HG03025 (cell line): ENCODE results near the gene PDLIM4.

ENCODE experiments used
- ATAC-seq: cut with Tn5 transposase; IDR thresholded peaks from one replicate; pipeline ENCODE4 v1.9.1; 2021; ENCODE audit warnings: mild to moderate bottlenecking, moderate library complexity; ENCODE audit not compliant: unreplicated experiment, low FRiP score

Gene PDLIM4

DNA sequence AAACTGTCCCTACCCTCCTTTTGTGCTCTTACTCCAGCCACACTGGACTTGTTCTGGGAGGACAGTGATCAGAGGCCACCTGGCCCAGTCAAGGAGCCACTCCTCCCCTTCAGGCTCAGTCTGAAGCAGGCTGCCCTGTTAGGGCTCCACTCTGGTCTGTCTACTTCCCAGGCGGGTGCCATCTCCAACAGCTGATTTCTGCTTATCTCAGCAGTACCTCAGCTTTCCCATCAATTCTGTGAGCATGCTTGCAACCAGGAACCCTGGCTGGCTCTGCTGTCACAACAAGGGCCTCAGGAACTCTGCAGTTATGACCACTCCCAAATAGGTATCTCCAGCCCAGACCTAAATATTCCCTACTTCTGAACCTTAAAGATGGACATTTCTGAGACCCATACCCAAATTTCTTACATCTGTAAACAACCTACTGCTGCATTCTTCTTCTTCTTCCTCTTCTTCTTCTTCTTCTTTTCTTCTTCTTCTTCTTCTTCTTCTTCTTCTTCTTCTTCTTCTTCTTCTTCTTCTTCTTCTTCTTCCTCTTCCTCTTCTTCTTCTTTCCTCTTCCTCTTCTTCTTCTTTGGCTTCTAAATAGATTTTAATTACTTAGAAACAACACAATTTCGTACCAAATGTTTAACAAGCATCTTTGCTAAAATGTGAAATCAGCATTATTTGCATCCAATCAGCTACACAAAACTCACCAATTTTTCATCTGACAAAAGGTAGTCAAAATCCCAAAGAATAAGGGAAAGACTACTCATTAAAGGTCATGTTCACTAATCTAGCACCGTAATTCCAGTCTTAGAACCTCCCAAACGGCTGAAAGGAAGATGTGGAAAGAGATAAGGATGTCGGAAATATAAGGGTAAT, 23.1 kb downstream of the PDLIM4 start:
- ATAC-seq, result no peak

DNA sequence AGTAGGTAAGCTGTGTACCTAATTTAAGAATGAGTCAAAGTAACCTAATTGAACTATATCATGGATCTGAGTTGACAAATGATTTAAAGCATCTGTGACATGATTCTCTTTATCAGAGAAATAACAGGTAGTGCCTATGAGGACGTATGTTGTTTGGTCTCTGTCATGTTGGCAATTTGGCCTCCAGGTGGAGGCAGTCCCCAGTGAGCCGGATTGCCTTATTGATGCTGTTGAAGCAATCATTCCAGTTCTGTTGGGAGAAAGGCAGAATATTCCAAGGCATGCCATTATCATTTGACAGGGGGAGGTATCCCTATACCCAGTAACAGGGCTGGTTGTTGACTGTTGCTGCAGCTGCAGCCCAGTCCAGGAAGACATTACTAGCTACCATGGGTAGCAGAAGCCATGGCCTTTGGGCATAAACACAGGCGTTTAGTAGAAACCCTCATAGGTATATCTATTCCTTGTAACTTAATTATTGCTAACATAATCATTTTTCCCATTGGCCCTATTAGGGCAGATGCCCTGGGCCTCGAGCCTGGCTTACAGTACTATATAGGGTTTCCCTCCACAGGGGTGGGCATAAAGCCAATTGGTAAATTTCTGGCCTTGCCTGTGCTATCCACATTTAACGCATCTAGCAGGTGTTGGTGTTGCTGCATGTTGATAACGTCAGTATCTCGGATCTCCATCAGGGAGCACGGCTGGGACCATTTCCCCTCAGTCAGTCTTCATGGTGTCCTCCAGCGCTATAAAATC, 24.5 kb downstream of the PDLIM4 start:
- ATAC-seq, result no peak

DNA sequence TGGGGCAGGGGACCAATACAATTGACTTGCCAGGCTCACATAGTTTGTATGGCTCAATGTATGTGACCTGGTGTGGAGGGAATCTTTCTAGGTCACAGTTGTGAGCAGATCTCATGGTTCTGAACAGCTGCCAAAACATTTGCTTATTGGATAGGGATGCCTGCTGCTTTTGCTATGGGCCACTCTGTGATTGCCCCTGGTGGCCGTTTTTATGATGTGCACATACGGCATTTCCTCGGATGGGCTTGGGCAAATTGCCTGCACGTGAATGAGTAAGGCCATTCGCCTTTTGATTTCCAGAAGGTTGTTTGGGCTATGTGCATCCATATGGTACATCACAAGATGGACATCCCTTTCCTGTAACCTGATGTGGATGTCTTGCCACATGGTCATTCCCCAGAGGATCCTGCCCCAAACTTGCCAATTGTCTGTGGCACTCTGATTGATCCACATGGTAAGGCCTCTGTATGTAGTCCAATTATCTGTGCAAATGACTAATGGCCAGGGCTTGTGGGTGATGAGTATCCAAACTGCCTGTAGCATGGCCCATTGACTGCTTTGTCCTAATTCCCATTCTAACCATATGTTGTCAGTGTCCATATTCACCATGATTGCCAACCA, 26.0 kb downstream of the PDLIM4 start:
- ATAC-seq, result no peak

DNA sequence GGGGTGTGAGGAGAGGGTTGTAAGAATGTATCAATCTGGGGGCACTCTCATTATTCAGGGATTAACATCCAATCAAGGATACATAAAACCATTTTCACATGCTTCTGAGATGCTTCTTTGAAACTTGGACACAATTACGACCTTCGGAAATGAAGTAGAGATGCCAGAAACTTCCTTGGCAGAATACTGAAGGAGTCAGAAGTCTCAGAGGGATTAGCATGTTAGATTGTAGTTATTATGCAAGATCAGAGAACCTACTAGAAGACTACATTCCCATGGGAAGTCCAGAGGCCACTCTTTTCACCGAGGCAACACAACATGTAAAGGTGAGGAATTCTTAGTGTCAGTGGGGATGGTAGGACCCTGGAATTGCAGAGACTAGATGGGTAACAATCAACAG, 31.6 kb downstream of the PDLIM4 start:
- no peak for ATAC-seq

DNA sequence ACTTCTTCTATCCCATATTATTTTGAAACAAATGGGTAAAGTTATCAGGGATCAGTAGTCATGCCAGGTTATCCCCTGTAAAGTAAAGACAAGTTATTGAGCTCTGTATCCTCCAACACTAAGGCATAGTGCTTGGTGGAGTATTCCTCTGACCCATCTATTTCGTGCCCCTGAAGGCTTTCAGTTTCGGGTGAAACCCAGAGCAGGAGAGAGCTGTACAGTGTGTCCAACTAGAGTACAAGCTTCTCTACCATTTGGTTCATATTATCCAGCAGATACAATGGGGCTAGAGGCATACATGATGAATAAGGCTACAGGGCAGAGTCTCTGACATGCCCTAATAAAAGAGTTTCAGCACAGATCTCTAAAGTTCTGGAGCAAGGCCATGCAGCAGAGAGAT, 33.5 kb downstream of the PDLIM4 start:
- ATAC-seq, result no peak

DNA sequence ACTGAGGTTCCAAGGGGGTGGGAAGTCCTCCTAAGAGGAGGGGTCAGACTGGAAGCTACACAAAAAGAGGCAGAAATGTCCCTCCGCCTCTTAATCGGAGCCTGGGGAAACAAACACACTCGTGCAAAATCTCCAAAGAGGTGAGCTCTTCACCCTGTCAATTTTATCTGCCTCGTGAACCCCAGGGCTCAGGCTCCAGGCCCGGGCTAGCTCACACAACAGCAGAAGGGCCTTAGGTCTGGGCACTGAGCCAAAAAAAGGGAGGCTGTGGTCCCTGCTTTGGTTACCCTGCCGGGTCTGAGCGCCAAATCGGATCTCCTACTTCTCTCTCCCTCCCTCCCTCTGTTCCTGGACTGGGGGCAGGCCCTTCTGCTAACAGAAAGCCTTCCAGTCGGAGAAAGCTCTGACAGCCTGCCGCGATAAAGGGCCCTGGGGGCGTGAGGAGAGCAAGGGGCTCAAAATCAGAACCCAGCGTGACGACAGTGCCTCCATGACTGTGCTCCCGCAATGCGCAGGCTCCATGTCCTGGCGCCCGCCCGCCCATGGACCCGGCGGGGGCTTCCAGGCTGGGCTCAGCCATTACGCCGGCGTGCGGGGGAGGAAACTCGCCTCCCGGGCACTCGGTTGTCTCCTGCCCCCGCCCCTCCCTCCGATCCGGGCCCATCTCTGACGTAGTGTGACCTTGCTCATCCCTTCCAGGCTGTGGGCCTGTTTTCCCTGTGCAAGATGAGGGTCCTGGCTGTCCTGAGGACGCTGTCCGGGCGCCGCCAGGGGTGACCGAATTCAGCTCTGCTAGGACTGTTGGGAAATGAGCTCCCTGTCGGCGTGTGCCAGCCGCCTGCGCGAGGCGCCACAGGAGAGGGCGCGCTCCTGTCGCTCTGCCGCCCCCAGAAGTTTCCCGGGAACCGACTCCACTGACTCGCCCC, 35.8 kb downstream of the PDLIM4 start:
- ATAC-seq, result peak; percentile 38

DNA sequence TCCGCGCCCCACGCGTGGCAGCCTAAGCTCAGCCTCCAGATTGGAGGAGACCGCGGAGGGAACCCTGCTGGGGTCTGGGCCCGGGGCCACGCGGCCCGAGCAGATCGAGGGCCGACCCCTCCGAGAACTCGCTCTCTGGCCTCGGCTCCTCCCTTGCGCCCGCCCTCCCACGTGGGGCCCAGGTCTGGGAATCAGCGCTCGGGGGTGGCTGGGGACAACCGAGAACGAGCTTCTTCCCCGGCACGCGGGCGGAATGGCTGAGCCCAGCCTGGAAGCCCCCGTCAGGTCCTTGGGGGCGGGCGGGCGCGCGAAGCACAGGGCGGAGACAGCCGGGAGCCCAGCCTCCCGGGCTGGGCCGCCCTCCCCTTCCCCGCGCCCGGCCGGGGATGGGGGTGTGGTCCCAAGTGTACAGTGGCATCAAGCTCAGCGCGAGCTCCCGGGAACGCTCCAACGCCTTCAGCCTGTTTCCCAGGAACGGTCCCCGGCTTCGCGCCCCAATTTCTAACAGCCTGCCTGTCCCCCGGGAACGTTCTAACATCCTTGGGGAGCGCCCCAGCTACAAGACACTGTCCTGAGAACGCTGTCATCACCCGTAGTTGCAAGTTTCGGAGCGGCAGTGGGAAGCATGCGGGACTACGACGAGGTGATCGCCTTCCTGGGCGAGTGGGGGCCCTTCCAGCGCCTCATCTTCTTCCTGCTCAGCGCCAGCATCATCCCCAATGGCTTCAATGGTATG, 36.7 kb downstream of the PDLIM4 start, which contains the start of gene SLC22A4:
Gene SLC22A4 (plus strand): TSS at position 403 of the 736 bp plus-strand sequence. CDS start 223 bp downstream, at position 626.
- peak; percentile 62 for ATAC-seq

DNA sequence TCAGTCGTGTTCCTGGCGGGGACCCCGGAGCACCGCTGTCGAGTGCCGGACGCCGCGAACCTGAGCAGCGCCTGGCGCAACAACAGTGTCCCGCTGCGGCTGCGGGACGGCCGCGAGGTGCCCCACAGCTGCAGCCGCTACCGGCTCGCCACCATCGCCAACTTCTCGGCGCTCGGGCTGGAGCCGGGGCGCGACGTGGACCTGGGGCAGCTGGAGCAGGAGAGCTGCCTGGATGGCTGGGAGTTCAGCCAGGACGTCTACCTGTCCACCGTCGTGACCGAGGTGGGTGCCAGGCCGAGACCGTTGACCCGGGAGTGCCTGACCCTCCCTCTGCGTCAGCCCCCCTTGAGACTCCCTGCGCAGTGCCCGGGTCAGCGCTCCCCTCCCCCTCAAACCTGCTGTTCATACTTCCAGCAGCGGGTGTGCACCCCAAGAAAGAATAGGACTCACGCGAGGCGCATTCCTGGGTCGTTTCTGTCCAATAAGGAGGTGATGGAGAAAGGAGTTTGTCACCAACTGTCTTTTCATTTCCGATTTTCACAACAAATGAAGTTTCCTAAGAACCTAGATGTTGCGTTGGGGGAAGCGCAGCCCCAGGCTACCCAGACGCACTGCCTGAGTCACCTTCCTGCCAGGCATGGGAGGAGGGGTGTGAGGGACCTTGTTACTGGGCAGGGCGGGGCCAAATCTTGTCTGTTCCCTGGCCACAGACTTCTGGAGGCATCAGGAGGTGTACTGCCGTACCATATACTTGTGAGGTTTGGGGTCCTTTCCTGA, 37.4 kb downstream of the PDLIM4 start:
- no peak for ATAC-seq

DNA sequence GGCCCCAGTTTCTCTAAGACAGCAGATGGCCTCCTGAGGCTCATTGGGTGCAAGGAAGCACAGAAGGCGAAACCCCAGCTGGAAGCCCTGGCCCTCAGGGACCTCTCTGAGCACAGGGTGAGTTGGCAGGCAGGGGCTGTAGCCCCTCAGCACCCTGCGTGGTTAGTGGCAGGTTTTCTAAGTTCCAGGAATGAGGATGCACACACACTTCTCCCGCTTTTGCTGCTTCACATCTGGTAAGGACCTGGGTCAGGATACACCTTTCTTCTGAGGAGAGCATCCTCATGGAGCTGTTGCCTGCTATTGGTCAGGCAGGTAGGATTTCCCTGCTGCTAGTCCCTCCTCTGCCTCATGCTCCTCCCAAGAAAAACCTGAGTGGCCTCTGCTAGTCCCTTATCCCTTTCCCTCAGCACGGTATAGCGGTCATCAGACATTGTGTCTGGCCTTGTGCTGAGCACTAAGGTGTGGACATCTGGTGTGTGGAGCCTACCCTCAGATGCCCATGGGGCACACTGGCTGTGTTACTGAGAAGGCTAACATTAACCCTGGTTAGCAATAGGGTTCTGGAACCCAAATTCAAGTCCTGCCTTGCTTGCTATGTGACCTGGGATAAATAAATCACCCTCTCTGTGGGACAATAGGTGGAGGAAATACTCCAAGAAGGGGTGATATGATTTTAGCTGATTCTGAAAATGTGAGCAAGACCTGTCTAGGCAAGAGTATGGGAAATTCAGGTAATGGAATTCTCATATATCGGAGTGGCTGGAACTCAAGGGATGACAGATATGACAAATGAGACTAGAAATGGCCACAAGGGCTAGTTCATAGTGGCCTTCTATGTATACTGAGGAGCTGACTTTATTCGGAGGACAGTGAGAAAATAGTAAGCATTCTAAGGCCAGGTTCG, 38.3 kb downstream of the PDLIM4 start:
- no peak for ATAC-seq

DNA sequence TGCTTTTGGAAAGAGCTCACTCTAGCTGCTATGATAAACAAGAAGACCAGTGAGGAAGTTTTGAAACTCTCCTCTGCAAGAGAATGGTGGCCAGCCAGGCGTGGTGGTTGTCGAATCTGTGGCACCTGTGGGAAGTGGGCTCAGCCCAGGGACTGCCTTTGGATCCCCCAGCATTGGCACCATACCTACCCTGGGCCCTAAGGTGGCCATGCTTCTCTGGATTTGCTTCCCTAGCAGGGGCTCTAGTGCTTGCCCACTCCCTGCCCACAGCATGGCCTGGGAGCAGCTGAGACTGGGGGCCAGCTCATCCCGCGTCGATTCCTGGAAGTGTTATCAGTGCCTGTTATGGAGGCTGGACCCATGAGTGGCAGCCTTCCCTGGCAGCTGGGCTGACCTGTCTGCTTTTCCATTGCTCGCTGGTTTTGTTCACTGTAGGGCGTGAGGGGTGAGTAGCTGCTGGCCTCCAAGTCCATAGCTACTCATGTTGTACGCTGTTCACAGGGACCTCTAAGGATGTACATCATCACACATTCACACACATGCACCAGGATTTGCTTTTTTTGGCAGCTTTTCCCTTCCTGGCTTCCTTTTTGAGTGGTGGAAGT, 39.0 kb downstream of the PDLIM4 start:
- no peak for ATAC-seq

DNA sequence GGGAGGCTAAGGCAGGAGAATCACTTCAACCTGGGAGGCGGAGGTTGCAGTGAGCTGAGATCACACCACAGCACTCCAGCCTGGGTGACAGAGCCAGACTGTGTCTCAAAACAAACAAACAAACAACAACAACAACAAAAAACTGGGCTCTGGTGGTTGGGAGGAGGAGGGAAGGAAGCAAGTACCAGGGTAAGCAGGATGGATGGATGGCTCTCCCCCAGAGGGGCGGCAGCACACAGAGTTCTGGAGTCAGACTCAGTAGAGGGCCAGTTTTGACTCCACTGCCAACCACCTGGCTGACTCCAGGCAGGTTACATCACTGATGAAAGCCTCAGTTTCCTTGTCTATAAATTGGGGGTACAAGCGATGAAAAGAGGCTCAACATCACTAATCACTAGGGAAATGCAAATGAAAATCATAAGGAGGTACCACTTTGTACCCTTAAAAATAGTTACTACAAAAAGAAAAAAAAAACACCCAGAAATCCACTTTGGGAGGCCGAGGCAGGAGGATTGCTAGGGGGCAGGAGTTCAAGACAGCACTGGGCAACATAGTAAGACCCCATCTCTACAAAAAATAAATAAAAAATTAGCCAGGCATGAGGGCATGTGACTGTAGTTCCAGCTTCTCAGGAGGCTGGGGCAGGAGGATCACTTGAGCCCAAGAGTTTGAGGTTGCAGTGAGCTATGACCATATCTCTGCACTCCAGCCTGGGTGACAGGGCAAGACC, 39.9 kb downstream of the PDLIM4 start:
- ATAC-seq, result no peak

DNA sequence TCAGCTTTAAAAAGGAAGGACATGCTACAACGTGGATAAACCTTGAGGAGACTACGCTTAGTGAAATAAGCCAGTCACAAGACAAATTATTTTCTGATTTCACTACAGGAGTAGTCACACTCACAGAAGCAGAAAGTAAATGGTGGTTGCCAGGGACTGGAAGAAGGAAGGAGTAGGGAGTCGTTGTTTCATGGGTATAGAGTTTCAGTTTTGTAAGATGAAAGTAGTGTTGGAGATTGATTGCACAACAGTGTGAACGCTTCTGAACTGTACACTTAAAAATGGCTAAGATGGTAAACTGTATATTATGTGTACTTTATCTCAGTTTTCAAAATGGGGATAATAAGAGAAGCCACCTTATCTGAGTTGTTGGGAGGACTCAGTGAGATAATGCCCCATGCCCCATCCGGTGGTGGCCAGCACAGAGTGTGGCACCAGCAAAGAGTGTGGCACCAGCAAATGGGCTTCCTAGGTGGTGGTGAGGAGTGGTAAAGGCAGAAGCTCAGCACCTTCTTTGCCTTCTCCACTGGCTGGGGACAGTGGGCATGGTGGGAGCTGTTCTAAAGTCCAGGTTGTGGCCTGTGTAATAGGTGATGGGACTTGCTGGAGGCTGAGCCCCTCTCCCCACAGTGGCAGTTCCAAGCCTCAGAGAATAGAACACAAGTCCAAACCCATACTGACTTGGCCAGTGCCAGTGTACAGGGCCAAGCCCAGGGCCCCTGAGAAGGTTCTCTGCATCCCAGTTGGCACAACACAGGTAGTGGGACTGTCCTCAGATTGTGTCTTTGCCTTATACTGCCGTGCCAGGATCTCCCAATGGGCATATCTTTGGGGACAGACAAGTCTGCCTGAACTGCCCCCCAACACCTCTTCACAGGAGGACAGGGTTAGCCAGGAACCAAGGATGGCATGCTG, 41.1 kb downstream of the PDLIM4 start:
- no peak for ATAC-seq

DNA sequence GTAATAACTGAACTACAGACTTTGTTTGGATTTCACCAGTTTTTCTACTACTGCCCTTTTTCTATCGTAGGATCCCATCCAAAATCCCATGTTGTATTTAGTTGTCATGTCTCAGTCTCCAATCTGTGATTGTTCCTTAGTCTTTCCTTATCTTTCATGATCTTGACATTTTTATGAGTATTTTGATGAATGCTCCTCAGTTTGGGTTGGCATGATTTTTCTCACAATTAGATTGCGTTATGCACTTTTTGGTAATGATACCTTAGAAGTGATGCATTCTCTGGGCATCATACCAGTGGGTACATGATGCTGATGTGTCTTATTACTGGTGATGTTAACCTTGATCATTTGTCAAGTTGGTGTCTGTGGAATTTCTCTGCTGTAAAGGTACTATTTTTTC, 42.4 kb downstream of the PDLIM4 start:
- no peak for ATAC-seq

DNA sequence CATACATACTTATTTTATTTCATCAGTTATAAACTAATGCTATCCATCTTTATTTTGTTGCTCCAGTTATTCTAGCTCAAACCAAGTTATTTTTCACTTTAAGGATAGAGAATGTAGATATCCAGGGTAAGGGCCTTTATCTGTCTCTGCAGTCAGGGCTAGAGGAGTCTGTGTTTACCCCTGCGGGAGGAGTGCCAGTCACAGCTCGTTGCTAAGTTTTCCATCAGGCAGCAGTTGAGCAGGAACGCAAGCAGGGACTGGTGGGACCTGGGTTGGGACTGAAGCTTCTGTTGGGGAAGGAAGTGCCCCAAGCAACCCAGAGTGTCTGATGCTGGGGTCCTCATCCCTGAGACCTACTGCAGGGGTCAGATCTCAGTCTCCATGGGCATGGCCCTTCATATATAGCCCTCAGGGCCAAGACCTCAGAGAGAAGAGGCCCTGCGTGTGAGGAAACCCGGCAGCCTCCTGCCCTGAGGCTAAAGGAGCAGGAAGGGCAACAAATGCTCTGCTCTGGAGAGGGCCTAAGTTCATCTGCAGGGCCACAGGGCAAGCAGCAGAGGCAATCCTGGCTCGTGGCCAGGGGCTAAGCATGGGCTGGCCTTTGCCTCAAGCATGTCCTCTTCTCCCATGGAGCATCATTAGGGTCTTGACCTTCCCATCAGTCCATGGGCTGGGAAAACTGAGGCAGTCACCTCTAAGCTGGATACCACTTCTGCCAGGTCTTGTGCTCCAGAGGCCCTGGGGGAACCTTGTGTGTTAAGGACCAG, 43.3 kb downstream of the PDLIM4 start:
- no peak for ATAC-seq
